Ishikawa (cell line): ENCODE measurements around the gene KCNH2.

Experiments used
- CREB1 ChIP-seq: IDR thresholded peaks from 2 replicates; pipeline ENCODE4 v1.6.1; 2012; ENCODE audit warnings: low read depth
- EP300 ChIP-seq: IDR thresholded peaks from 2 replicates; pipeline ENCODE4 v1.6.1; 2012; ENCODE audit warnings: borderline replicate concordance
- MAX ChIP-seq: IDR thresholded peaks from 2 replicates; pipeline ENCODE4 v1.6.1; 2012
- RAD21 ChIP-seq: IDR thresholded peaks from 2 replicates; pipeline ENCODE4 v1.6.1; 2012; ENCODE audit warnings: low read depth
- TAF1 ChIP-seq: IDR thresholded peaks from 2 replicates; pipeline ENCODE4 v1.6.1; 2012; ENCODE audit warnings: low read depth, mild to moderate bottlenecking
- TCF12 ChIP-seq: IDR thresholded peaks from 2 replicates; pipeline ENCODE4 v1.6.1; 2012; ENCODE audit warnings: low read depth
- TEAD4 ChIP-seq: IDR thresholded peaks from 2 replicates; pipeline ENCODE4 v1.6.1; 2012
- USF1 ChIP-seq: IDR thresholded peaks from 2 replicates; pipeline ENCODE4 v1.6.1; 2012
- YY1 ChIP-seq: IDR thresholded peaks from 2 replicates; pipeline ENCODE4 v1.6.1; 2012; ENCODE audit warnings: low read depth
- ZBTB7A ChIP-seq: IDR thresholded peaks from 2 replicates; pipeline ENCODE4 v1.6.1; 2012; ENCODE audit warnings: low read depth

- TF ChIP-seq TEAD4 (no peak), MAX (no peak), TCF12 (no peak), TAF1 (no peak), USF1 (no peak), EP300 (no peak), ZBTB7A (no peak), YY1 (no peak), RAD21 (no peak), CREB1 (no peak)
These were observed 19.0 kb upstream of the KCNH2 start for GRCh38 chr7:150997075-150997511.
